ENCODE measurements around the gene DCAF7.
A peak's percentile ranks its signal among the peaks of the same experiment; 100 is the strongest.

DCAF7 gene, protein sequence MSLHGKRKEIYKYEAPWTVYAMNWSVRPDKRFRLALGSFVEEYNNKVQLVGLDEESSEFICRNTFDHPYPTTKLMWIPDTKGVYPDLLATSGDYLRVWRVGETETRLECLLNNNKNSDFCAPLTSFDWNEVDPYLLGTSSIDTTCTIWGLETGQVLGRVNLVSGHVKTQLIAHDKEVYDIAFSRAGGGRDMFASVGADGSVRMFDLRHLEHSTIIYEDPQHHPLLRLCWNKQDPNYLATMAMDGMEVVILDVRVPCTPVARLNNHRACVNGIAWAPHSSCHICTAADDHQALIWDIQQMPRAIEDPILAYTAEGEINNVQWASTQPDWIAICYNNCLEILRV

DNA sequence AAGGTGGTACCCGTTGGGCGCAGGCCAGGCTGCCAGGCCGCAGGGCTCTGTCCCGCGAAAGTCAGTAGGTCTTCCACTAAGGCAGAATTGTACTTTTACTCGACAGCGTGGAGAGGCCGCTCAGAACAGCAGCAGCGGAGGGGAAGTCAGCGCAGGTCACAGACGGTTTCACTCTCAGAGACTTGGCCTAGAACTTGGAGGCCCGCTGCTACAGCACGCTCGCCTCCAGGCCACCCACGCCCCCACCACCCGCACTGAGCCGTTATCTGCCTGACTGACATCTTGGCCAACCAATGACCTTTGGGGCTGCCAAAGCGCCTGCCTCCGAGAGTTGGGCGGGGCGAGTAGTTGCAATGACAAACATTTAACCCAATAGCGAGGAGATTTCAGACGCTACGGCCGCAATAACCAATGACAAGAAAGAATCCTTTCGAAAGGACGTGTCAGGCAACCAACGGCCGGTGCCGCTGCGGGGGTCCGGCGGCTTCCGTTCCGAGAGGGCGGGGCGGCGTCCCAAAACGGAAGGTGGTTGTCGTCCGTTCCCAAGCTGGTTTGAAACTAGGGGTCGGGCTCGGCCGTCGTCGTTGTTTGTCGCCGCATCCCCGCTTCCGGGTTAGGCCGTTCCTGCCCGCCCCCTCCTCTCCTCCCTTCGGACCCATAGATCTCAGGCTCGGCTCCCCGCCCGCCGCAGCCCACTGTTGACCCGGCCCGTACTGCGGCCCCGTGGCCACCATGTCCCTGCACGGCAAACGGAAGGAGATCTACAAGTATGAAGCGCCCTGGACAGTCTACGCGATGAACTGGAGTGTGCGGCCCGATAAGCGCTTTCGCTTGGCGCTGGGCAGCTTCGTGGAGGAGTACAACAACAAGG, at the start of gene DCAF7:
Gene DCAF7 (plus strand): TSS at position 532 of the 871 bp plus-strand sequence. CDS start 201 bp downstream, at position 733.
- DNase-seq (ENCODE audit: low read depth): peak; percentile 98

DNA sequence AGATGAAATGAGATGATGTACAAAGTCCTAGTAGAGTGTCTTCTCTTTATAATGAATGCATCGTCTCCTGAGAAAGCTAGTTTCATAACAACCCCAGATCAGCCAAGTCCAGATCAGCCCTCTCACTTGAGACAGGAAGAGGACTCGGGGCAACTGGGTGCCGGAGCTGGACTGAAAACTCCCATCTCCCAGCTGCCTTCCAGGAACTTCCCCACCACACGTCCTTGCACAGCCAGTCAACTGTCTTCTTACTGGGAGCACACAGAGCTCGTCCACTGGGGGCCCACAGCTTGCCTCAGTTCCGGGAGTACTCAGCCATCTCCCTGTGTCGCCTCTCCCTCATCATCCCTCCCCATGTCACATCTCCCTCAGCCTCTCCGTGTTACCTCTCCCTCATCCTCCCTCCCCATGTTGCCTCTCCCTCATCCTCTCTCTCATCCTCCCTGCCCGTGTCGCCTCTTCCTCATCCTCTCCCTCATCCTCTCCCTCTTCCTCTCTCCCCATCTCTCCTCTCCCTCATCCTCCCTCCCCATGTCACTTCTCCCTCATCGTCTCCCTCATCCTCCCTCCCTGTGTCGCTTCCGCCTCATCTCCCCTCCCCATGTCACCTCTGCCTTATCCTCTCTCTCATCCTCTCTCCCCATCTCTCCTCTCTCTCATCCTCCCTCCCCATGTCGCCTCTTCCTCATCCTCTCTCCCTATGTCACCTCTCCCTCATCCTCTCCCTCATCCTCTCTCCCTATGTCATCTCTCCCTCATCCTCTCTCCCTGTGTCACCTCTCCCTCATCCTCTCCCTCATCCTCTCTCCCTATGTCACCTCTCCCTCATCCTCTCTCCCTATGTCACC, 49.5 kb upstream of the DCAF7 start:
- DNase-seq (ENCODE audit: low read depth): no peak

DNA sequence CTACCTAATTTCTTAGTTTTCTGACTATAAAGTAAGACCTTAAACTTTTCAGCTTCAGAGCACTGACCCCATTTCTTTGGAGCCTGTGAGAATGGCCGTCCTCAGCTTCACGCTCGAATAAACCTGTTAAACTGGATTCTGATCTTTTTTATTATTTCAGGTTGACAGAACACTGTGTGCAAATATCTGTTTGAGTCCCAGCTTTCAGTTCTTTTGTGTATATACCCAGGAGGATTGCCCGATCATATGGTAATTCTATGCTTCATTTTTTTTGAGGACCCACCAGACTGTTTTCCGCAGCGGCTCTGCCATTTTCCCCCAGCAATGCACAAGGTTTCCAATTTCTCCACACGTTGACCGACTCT, 47.0 kb upstream of the DCAF7 start:
- DNase-seq (ENCODE audit: low read depth): no peak

DNA sequence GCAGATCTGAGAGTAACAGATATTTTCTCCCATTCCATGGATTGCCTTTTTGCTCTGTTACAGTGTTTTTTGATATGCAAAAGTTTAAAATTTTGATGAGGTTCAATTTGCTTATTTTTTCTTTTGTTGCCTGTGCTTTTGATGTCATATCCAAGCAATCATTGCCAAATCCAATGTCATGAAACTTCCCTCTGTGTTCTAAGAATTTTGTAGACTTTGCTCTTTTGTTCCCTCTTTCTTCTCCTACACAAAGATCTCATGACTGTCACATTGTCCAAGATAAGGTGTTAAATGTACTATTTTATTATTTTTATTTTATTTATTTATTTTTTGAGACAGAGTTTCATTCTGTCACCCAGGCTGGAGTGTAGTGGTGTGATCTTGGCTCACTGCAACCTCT, 46.0 kb upstream of the DCAF7 start:
- no peak for DNase-seq (ENCODE audit: low read depth)

DNA sequence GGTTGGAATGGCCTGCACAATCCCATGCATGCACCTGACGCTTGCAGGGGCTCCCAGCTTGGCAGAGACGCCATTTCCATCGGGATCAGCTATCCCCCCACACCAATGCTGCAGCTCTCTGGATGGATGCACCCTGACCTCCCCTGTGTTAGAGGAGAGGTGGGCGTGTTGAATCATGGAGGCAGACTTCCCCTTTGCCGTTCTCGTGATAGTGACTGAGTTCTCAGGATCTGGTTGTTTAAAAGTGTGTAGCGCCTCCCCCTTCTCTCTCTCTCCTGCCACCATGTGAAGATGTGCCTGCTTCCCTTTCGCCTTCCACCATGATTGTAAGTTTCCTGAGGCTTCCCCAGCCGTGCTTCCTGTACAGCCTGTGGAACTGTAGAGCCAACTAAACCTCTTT, 44.9 kb upstream of the DCAF7 start:
- no peak for DNase-seq (ENCODE audit: low read depth)

DNA sequence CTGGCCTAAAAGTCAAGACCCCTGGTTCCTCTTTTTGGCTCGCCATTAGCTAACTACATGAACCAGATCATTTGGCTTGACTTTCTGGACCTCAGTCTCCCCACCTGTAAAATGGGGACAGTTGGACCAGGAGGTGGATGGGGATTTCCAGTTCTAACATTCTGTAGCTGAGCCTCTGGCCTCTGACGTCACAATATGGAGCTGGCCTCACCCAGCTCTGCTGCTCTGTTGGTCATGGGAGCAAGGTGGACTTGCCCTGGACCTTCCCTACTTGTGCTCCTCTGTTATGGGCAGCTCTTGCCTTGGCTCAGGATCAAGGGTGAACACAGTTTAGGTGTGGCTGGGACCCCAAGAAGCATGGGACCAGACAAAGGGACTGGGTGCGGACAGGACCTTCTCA, 43.6 kb upstream of the DCAF7 start:
- DNase-seq (ENCODE audit: low read depth): no peak

DNA sequence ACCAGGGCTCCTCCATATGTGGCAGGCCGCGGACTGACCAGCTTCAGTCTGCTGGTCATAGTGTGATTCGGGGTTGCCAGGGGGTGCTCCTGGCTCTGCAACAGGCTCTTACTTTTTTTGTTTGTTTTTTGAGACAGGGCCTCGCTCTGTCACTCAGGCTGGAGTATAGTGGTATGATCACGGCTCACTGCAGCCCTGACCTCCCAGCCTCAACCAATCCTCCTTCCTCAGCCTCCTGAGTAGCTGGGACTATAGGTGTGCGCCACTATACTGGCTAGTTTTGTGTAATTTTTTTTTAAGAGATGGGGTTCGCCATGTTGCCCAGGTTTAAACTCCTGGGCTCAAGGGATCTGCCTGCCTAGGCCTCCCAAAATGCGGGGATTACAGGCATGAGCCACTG, 38.9 kb upstream of the DCAF7 start:
- DNase-seq (ENCODE audit: low read depth): no peak

DNA sequence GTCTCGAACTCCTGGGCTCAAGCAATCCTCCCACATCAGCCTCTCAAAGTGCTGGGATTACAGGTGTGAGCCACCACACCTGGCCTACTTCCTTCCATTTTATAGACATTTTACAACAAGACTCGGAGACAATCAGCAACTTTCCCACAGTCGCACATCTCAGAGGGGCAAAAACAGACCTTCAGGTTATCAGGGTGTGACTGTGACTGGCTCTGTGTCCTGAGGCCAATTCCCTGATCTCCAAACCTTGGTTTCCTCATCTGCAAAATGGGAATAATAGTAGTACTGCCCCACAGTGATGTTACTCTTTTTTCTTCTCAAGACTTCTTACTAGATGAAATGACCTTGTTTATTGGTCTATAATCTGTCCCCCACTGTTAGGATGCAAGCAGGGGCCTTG, 37.9 kb upstream of the DCAF7 start:
- no peak for DNase-seq (ENCODE audit: low read depth)

DNA sequence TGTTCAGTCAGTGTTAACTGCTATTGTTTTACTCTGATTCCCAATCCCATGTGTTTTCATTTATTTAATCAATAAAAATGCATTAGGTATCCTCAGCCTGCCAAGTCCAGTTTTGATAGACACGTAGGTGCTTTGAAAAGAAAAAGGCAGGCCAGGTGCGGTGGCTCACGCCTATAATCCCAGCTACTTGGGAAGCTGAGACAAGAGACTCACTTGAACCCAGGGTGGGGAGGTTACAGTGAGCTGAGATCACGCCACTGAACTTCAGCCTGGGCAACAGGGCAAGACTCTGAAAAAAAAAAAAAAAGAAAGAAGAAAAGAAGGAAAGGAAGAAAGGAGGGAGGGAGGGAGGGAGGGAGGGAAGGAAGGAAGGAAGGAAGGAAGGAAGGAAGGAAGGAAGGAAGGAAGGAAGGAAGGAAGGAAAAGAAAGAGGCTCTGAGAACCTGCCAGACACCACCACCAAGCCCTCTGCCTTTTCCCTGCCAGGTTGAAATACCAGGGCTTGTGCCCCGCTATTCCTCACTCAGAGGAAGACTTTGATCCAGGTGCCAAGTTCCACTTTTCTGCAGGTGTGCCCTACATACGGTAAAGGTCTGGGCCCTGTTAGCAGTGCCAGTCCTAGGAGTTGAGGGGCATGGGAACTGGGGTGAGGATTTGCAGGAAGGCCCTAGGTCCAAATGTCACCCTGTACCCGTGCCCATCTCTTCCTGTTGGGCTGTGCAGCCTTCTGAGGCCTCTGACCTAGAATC, 37.2 kb upstream of the DCAF7 start:
- no peak for DNase-seq (ENCODE audit: low read depth)

DNA sequence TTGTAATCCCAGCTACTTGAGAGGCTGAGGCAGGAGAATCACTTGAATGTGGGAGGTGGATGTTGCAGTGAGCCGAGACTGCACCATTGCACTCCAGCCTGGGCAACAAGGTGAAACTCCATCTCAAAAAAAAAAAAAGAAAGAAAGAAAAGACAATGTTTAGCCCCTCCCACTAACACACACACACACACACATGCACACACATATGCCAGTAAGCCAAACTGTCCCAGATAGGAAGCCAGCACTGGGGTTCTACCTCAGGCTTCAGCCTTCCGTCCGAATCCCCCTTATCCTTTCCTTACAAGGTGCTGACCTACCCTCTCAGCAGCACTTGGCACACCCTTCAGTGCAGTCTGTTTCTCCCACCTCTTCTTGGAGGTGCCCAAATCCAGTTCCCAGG, 35.8 kb upstream of the DCAF7 start:
- no peak for DNase-seq (ENCODE audit: low read depth)

DNA sequence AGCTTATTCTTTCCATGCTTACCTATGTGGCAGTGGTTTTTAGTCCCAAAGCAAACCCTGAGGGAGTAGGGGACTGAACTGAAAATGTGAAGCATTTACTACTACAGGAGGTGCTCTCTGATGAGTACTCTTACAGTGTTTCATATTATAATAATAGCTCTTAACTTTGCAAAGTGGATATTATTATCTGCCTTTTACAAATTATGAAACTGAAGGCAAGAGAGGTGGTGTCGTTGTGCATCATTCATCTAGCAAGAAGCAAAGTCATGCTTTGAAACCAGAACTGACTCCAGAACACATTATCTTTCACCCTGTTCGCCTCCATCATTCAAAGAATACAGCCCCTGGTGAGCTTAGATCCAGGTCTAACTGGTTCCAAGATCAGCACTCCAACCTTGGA, 35.3 kb upstream of the DCAF7 start:
- DNase-seq (ENCODE audit: low read depth): no peak

DNA sequence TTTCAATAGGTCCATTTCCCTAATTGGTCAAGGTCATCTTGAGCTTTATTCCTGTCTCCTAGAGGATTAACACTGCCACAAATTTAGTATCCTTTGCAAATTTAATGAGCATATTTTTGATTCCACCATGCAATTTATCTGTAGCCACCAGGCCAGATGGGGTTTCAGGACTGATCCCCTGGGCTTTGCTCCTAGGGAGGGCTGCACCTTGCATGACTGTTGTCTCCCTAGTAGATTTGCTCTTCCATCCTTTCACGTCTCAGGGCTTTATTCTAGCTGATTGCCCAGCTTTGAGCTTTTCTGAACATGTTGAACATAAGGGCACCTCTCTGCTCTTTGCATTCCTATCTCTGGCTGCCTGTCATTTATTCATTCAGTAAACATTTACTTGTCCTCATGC, 34.9 kb upstream of the DCAF7 start:
- DNase-seq (ENCODE audit: low read depth): no peak

DNA sequence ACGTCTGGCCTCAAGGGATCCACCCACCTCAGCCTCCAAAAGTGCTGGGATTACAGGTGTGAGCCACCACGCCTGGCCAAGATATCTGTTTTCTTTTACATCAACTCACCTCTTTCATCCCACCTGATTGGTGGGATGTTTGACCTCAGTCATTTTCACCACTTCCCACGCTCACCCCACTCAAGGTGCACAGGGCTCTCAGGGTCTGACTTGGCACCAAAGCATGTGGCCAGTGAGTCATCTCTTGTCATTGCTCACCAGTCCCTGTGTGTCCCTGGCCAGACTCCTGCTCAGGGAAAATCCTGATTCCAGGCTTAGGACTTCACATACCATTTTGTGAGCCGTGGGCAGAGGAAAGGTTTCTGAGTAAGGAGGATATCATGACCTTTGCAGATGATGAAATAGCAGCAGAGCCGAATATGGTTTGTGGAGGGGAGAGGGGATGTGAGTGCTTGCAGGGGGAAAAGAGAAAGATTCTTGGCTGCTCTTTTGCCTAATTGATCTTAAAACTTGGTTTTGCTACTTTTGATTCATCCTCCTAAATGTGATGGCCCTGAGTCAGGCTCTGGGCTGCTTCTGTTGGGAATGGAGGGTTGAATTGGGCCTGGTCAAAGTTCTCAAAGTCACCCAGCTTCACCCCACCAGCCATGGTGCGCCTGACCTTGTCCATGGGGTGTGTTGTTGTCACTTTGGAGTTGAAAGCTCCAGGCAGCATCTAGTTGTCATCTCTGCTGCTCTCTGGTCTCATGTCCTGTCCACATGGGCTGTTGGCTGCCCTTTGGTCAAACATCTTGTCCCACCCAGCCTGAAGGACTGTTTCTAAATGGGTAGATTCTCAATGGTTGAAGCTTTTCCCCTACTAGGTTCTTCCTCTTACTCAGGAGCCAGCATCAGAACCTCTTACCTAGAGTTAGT, 33.1 kb upstream of the DCAF7 start:
- no peak for DNase-seq (ENCODE audit: low read depth)

DNA sequence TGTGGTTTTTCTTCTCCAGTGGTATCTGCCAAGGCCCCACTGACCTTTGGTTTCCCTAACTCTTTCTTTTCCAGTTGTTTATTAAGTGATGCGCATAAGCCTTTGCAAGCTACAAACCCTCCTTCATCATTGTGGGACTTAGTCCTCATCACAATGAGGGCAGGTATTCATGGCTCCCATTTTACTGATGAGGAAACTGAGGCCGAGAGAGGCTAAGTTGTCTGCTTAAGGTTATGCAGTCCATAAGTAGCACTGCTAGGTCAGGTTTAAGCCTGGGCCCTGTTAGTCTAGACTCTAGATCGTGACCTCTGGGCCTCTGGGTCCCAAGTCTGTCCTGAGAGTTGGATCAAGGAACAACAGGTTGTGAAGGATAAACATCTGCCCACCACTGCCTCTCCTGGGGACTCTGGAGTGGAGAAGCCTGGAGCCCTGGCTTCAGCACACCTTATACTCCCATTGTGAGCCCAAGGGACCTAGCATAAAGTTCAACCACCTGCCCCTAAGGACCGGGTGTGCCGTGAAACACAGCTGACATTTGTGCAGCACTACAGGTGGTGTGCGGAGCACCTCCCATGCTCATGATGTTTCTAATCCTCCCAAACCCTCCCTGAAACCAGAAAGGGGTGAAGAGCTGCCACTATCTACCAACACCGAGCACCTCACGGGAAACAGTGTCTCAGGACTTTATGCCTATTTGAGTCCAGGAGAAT, 32.3 kb upstream of the DCAF7 start:
- DNase-seq (ENCODE audit: low read depth): no peak

DNA sequence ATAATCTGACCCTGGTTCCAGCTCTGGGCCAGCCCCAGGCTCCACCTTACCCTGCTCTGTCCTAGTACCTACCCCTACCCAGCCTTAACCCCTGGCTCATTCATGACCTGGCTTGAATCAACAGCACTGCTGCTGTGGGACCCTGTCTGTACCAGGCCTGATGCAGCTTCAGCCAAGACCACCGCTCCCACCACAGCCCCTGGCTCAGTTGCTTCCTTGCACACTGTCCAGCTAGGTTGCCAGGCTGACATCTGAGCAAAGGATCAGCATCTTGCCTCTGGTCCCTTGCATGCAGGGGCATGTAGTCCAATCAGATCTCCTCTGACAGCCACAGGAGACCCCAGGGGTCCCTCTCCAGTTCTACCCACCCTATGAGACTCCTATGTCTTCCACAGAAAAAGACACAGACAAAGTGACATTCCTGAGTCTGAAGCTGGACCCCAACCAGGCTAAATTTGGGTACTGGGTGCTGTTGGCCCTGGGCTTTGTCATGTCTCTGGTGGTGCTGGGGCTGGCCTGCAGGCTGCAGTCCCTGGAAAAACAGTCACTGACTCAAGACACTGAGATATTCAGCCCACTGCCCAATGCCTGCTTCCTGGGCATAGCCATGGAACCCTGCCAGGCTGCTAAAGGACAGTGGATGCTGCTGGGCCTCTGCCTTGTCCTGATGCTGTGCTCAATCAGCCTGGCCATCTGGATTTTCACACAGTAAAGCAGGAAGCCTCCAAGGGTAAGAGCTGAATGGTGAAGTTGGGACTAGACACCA, 31.0 kb upstream of the DCAF7 start:
- no peak for DNase-seq (ENCODE audit: low read depth)

DNA sequence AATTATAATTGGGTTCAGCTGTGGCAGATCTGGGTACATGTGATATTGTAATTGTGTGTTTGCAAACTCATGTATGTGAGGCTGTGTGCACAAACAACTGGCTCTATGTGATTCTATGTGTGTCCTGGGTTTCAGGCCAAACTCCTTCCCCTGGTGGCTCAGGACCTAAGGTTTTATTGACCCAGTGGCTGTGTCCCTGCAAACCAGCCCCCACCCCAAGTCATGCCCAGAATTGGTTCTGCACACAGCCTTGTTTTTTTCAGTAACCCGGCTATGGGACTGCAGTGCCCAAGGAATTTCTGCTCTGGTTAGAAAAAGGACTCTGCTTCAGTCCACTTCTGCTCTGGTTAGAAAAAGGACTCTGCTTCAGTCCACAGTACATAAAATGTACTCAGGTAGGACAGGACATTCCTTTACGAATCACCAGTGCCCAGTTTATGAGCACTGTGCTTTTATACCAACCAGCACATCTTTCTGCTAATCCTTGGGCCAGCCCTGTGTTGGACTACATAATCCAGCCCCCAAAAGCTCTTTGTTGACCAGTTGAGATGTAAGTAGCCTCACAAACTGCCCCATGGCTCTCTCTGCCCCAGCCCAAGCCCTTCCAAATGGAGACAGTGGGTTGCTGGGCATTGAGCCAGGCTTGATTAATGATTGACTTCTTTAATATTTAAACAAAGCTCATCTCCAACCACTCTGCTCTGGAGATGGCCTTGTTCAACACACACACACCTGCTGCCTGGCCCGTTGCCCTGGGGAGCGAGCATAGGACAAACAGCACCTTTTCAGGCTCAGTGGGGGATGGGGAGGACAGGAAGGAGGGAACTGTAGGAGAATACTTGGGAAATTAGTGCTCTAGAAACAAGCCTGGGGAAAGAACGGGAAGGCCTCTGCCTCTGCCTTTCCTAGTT, 30.1 kb upstream of the DCAF7 start:
- DNase-seq (ENCODE audit: low read depth): no peak

DNA sequence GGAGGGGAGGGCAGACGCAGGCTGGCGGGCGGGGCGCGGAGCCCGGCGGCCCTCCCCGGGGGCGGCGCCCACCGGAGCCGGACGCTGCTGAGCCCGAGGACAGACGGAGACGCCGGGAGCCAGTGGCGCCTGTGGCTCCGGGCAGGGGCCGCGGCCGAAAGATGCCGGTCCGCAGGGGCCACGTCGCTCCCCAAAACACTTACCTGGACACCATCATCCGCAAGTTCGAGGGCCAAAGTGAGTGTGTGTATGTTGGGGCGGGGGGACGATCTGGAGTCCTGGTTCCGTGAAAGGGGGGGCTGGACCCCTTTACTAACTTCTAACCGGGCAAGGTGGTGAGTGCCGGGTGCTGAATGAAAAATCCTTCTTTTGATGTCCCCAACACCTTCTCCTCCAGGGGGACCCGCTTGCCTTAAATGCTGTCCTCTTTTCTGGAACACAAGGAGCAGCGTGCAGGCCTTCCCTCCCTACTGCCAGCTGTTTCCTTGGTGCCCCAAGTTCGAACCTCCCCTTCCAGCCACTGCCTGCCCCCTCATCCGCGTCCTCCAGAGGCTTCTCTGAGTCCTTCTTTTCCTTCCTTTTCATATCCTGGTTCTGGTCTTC, 26.9 kb upstream of the DCAF7 start, which contains the start of gene KCNH6:
Gene KCNH6 (plus strand): TSS at position 106 of the 603 bp plus-strand sequence. CDS start 56 bp downstream, at position 162.
- DNase-seq (ENCODE audit: low read depth): no peak

DNA sequence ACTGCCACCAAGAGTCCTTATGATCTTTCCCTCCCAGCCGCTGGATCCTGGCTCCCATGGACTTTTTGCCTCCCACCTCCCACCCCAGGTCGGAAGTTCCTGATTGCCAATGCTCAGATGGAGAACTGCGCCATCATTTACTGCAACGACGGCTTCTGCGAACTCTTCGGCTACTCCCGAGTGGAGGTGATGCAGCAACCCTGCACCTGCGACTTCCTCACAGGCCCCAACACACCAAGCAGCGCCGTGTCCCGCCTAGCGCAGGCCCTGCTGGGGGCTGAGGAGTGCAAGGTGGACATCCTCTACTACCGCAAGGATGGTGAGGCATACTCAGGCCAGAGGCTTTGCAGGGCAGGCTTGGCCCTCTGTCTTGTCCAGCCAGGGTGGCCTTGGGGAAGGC, 26.2 kb upstream of the DCAF7 start:
- no peak for DNase-seq (ENCODE audit: low read depth)
